ENCODE data around the gene NDUFS3.
A peak's percentile ranks its signal among the peaks of the same experiment; 100 is the strongest.
"Not testable (repeated sequence)": the region's sequence is repeated elsewhere in the genome, so short reads cannot be mapped to it uniquely, and the experiment has no call there.

NDUFS3 gene

DNA sequence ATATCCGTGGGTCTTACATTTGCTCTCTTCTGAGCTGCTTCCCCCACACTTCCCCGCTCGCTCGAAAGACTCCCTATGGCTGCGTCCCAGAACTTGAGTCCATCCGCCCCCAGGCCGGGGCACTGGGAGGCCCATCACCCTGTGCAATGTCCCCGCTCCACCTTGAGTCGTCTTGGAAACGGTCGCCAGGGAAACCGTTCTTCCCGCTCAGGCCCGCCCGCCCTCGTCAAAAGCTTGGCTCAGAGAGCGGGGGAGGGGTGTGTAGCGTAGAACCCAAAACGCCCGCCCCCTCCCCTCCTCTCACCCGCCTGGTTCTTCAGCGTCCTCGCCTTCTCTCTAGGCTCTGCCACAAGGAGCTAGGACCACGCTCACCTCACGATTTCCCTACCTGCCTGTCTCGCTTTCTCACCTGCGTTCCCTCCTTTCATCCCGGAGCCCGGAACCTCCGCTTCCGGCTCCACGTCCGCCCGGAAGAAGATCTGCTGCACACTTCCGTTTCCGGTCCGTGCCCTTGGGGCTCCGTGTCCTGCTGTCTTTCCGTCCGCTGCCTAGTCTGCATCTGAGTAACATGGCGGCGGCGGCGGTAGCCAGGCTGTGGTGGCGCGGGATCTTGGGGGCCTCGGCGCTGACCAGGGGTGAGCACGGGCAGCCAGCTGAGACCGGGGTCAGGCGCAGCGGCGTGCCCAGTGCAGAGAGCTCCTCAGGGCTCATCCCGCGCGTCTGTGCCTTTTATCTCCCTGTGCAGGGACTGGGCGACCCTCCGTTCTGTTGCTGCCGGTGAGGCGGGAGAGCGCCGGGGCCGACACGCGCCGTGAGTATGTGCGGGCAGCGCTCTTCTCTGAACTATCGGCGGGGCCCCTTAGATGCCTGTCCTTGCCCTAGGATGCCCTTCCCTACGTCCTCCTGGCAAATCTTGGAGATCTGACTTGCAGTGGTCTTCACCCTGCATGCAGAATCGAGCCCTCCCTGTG, at the start of gene NDUFS3, which contains the start of gene KBTBD4:
TSS of gene NDUFS3 (plus strand) at position 551 of the 971 bp plus-strand sequence. CDS start at position 569, 18 bp downstream.
TSS of gene KBTBD4 (minus strand) at position 447 of the 971 bp plus-strand sequence. CDS start at position 428, 19 bp downstream.
- peak; percentile 77 to 97 (median 93) for DNase-seq
- intact Hi-C loops (cut with DNase I) = loop anchor here (5.0 kb wide), 1 partner anchor 172 kb away; the partner anchor contains the start of gene SLC39A13

DNA sequence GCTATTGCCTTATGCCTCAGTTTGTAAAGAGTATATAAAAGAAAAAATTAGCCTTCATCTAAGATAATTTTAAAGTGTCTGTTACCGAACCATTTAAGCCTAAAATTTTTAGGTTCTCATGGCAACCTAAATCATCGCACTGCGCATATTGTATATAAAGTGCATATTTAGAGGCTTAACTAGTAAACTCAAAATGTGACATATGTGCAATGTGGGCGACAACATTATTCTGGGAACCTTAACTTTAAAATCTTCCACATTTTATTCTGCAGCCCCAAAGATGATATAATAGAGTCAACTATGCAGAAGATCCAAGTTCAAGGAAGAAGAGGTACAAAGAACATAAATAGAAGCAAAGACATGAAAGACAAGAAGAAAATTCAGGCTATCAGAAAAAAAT, 48.9 kb upstream of the NDUFS3 start:
- DNase-seq = no peak
- intact Hi-C loops (cut with DNase I) = no loop called here

DNA sequence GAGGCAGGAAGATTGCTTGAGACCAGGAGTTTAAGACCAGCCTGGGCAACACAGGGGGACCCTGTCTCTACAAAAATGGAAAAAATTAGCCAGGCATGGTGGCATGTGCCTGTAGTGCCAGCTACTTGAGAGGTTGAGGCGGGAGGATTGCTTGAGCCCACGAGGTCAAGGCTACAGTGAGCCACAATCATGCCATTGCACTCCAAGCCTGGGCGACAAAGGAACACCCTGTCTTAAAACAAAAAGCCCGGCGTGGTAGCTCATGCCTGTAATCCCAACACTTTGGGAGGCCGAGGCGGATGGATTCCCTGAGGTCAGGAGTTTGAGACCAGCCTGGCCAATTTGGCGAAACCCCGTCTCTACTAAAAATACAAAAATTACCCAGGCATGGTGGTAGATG, 48.2 kb upstream of the NDUFS3 start:
- DNase-seq = peak in 1 of 42 donors; percentile 31
- intact Hi-C loops (cut with DNase I) = not testable (repeated sequence)

DNA sequence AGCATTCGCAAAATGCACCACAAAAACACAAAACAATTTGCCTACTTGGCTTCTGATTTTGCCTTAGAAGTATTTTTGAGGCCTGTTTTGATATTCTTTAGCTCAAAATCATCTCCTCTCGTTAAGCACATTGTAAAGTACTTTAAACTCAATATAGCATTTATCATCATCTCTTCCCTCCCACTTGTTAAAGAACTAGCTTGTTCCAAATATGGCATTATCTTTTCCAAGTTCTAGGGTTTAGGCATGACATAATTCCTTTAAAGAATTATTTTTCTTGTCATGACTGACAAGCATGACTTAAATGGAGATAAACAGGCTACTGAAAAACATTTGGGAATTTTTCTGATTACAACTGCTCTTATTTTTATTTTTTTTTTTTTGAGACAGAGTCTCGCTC, 47.2 kb upstream of the NDUFS3 start:
- no peak for DNase-seq
- intact Hi-C loops (cut with DNase I) = no loop called here

DNA sequence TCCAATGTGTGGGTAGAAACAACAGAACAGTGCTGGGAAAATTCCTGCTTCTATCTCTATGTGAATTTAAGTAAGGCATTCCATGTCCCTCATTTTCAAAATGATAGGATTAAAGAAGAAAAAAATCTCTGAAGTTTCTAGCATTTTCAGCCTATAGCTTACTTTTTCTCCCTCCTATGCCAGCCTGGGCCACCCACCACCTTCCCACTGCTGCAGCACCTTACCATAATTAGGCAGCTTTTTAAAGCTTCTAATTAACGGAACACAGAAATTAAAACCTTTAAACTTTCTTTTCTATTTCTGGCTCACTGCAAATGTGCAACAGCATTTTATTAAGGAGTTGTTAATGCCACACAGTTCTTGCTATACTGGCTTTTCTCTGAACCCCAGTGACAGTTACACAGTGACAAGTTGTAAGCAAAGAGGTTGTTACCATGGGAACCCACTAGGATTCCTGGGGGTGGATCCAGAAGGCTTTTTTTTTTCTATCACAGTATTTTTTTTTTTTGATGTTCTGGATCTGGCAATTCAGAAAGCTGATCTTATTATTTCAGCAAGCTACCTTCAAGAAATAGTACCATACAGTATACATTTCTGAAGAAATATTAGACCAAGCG, 46.2 kb upstream of the NDUFS3 start:
- DNase-seq = peak in 16 of 42 donors; percentile 26 to 79 (median 55)
- intact Hi-C loops (cut with DNase I) = no loop called here

DNA sequence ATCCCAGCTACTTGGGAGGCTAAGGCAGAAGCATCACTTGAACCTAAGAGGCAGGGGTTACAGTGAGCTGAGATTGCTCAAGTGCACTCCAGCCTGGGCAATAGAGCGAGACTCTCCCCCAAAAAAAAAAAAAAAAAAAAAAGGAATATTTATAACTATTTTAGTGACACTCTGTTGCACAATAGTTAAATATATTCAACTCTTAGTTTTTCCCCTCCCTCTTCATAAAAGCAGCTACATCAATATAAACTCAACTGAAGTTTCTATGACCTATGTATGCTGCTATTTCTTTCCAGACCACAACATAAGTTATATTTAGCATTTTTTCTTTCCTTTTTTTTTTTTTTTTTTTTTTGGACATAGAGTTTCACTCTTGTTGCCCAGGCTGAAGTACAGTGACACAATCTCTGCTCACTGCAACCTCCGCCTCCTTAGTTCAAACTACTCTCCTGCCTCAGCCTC, 45.2 kb upstream of the NDUFS3 start:
- DNase-seq = peak in 1 of 42 donors; percentile 33
- intact Hi-C loops (cut with DNase I) = no loop called here

DNA sequence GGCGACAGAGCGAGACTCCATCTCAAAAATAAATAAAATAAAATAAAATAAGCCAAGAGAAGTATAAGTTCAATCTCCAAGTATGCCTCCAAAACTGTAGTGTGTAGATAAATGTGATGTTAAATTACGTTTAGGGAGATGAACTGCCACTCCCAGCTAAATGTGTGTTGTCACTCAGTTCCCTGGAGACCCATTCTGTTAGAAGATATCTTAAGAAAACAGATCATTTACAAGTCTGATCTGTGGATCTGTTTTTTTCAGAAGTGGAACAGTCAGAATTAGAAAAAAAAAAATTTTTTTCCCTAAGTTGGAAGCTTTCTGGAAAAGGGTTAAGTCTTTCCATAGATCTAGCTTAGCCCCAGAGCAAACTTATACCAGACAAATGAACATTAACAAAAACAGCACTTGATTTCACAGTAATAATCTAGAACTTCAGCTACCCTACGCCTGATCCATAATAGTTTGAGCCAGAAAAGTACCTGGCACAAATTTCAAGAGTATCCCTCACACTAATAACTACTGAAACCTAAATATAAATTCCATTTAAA, 44.1 kb upstream of the NDUFS3 start:
- no peak for DNase-seq
- intact Hi-C loops (cut with DNase I) = no loop called here

DNA sequence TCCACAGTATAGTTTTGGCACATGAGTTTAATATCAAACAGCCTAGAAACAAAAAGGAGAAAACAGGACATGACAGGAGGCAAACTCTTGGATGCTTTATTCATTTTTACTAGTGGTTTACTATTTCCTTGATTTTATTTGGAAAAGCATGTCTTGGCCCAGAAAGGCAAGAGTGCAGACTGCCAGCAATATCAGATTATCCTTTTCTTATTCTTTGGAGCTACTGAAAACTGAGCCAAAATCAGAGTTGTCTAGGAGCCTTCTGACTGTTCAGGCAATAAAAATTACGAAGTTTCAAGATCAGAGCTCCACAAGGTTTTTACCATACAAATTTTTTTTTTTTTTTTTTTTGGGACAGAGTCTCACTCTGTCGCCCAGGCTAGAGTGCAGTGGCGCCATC, 42.0 kb upstream of the NDUFS3 start:
- intact Hi-C loops (cut with DNase I) = no loop called here
- no peak for DNase-seq

DNA sequence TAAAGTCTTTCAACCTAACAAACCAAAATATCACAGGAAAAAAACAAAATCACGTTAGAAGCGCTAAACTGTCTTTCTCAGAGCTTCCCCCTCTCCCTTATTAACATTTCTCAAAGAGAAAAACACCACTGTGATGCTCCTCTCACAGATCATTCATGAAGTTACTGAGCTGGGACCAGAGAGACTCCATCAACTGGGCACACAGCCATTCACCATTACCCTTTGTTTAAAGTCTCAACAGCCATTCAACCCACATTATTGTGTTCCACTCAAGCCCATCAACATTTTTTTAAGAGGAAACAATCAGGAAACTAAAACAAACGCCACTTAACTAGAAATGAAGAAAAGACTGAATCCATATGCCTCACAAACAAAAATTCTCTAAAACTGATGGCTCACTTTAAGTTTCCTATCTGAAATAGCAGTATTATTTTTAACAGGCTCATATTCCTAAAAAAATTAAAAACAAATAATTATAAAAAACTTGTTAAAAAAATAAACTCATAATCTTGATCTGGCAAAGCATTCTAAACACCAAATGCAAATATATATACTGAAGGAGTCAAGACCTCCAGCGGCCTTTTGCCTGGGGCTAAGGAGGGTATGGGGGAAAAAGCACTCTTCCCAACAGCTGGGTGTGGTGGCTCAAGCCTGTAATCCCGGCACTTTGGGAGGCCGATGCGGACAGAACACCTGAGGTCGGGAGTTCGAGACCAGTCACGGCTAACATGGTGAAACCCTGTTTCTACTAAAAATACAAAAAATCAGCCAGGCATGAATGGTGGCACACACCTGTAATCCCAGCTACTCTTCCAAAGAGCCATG, 39.9 kb upstream of the NDUFS3 start:
- peak in 15 of 42 donors; percentile 29 to 77 (median 40) for DNase-seq
- intact Hi-C loops (cut with DNase I) = no loop called here

DNA sequence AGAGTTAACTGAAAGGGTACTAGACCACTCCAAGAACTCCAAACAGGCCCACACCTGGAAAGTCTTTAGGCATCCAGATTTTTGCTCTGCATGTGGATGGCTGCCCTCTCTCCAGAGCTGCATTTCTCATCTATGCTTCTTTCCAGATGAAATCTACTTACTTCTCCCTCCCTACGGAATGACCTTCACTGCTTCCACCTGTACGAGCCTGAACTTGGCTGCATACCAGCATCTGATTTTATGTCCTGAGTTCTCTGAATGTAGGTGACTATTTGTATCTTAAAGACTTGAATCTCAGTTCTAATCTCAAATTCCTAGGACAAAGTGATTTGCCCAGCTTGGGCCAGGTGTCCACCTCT, 39.2 kb upstream of the NDUFS3 start:
- DNase-seq = no peak
- intact Hi-C loops (cut with DNase I) = no loop called here

DNA sequence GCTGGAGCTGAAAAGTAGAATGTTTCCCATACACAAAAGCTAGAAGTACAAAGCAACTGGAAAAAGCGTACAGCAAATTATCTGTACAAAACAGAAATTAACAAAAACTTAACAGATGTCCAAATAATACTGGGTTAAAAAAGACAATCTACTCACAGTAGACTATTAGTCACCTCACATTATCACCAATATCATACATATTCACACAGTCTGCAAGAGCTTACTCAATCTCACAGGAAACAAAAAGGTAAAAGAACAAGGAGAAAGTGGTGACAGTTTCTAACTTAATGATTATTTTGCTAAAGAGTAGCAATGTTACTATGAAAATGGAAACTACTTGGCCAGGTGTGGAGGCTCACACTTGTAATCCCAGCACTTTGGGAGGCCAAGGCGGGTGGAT, 37.8 kb upstream of the NDUFS3 start:
- DNase-seq = no peak
- intact Hi-C loops (cut with DNase I) = no loop called here

DNA sequence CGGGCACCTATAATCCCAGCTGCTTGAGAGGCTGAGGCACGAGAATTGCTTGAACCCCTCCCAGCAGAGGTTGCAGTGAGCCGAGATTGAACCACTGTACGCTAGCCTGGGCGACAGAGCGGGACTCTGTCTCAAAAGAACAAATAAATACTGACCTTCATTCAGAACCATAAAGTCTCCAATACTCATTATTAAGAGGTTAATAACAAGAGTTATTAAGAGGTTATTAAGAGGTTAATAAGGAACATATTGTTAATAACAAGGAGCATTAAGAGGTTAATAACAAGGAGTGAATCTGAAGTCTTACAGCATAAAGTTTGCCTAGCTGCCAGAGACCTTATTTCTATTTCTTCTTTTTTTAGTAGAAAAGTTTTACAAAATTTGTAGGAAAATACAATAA, 33.6 kb upstream of the NDUFS3 start:
- no peak for DNase-seq

DNA sequence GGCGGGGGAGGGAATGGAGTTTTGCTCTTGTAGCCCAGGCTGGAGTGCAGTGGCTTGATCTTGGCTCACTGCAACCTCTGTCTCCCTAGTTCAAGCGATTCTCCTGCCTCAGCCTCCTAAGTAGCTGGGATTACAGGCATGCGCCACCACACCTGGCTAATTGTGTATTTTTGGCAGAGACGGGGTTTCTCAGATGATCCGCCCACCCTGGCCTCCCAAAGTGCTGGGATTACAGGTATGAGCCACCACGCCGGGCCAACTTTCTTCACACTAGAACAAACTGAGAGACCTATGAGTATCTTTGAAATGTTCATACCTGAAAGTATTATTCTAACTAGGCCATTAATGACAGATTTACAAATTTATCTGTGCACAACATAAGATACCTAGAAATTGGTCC, 32.6 kb upstream of the NDUFS3 start:
- intact Hi-C loops (cut with DNase I) = not testable (repeated sequence)

More for the DNA sequence above, 33.6 kb upstream of the NDUFS3 start:
- intact Hi-C loops (cut with DNase I) = no loop called here

DNA sequence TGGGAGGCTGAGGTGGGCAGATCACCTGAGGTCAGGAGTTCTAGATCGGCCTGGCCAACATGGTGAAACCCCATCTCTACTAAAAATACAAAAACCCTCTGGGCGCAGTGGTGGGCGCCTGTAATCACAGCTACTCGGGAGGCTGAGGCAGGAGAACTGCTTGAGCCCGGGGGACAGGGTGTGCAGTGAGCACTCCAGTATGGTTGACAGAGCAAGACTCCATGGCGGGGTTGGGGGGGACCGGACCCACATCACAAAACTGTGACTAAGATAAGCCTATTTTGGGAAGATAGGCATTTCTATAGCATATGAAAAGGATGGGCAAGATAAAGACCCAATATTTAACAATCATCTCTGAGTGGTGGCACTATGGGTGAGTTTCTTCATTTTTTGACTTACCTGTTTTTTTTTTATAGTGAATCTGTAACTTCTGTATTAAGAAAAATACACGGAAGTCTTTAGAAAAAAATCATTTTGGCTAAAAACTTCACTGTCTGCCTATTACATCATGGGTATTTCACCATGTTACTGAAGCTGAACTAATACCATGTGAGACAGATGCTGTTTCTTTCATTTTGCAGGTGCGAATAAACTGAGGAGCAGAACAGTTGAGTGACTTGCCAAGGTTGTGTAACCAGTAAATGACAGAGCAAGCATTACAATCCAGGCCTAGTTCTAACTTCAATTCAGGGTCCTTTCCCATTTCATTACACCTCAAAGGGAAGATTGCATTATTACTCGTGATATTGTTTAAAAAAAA, 28.4 kb upstream of the NDUFS3 start:
- DNase-seq = no peak

More for the DNA sequence above, 32.6 kb upstream of the NDUFS3 start:
- not testable (repeated sequence) for DNase-seq

DNA sequence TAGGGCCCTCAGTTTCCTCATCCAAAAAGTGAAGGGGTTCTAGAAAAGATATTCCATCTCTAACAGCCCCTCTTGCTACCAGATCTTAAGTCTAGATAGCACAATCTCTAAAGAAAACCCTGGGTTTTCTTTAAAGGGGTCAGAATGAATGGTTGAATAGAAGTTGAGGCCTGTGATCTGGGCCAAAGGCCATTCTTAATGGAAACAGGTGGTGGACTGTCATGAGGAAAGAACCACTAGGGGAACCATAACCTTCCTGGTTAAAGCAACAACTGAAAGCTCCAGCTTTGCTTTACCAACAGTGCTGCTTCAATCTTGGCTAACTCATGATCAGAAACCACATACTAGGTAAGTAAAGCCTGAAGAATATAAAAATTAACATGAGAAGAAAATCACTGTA, 27.8 kb upstream of the NDUFS3 start:
- no peak for DNase-seq
- intact Hi-C loops (cut with DNase I) = loop anchor here (10.0 kb wide), 1 partner anchor 86 kb away; no protein-coding TSS in a partner anchor

More for the DNA sequence above, 28.4 kb upstream of the NDUFS3 start:
- intact Hi-C loops (cut with DNase I) = loop anchor here (10.0 kb wide), 1 partner anchor 86 kb away; no protein-coding TSS in a partner anchor

DNA sequence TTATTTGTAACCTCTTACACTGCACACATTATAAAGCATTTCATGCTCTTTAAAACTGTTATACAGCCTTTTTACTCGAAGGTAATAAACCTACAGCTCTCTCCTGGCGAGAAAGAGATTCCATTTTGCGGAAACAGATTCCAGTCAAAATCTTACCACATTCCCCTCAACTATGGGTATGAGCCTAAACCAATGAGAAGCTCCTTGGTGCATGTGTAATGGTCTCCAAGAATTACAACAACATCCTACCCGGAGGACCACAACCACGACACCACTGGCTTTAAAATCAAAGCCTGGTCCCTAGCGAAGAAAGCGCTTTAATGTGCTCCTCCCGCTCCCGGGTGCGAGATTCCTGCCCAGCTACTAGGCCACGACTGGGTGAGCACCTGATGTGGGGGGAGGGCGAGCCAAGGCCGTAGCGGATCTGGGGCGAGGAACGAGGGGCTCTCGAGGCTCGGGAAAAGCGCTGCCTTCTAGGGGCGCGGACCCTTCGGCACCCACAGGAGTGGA, 26.8 kb upstream of the NDUFS3 start:
- peak in 34 of 42 donors; percentile 5 to 59 (median 38) for DNase-seq
- intact Hi-C loops (cut with DNase I) = loop anchor here (2.0 to 10.0 kb wide), 2 partner anchors 87 to 127 kb away; no protein-coding TSS in a partner anchor

DNA sequence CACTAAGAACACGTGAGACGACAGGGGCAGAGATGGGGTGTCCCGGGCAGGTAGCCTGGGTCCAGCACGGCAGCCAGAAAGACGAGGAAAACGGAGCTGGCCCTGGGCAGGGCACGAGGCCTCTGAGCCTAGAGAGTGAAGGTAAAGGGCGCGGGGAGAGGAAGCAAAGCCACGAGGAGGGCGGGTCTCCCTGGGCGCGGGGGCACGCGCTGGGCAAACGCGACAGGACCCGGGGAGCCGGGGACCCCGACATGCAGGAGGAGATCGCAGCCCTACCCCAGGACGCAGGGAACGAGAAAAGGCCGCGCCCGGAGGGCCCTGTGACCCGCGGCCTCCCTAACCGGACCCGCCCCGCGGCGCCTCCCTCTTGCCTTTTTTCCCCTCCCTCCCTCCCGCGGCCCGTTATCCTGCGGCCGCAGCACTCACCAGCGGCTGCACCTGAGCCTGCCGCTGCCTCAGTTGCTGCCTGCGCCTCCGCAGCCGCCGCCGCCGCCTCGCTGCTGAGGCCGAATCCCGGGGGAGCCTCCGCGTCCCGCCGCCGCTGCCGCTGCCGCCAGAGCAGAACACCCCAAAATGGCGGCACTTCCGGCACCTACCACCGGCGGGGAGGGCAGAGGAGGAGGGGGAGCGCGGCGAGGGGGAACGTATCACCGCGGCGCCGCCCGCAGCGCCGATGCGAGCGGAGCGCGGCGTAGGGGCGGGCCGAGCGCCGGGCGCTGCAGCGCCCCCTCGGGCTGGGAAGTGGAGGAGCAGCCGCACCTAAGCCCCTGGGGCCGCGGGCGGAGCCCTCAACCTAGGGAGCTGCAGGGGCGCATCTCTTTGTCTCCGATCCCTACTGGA, 26.1 kb upstream of the NDUFS3 start, which contains the start of gene CELF1:
TSS of gene CELF1 (minus strand) at position 567 of the 840 bp plus-strand sequence. CDS start 53,609 bp downstream, outside the sequence.
- intact Hi-C loops (cut with DNase I) = loop anchor here (2.0 to 10.0 kb wide), 2 partner anchors 88 to 128 kb away; no protein-coding TSS in a partner anchor
- peak; percentile 80 to 97 (median 93) for DNase-seq
